ENCODE results near the gene BOK. TPM values are rescaled to one million over a fixed set of nuclear protein-coding genes. Genes with fewer than 3 reads are reported as not detected.
"Not testable (repeated sequence)": the region's sequence is repeated elsewhere in the genome, so short reads cannot be mapped to it uniquely, and the experiment has no call there.

The BOK gene
- total RNA-seq, 1 experiment from 2014 or later, result 30.2 TPM

DNA sequence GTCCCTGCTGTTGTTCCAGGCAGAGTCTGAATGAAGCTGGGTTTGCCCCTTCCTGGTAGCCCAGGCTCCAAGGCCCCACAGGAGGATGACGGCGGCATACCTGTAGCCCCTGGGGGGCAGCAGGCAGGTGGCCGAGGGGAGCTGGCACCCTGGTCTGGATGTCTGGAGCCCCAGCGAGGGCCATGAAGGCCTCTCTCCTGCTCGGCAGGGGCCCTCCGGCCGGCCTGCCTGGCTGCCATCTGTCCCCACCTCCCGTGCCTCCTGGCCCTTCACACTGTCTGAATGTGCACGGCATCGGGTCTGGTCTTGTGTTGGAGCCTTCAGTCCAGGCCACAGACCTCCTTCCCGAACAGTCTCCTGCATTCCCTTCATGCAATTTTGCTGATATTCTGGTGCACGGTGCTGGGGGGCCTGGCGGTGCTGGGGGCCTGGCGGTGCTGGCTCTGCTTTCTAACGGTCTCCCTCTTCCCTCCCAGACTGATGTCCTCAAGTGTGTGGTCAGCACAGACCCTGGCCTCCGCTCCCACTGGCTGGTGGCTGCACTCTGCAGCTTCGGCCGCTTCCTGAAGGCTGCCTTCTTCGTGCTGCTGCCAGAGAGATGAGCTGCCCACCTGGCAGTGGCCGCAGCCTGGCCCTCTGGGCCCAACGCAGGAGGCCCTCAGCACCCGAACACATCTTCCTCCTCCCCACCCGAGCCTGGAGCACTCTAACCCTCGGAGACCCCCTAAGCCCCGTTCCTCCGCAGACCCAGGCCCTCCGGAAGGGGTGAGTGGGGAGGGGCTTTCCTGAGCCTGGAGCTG is 13.5 kb downstream of the BOK start:
- H3K4me3 ChIP-seq (ENCODE audit: low read length), result no peak overlapping the region
- no peaks in the 10 kb centered on the region for H3K9me3 ChIP-seq (ENCODE audit: low read length)
- H3K36me3 ChIP-seq (ENCODE audit: low read depth, low read length), result no peaks in the 10 kb centered on the region; the same call in 1 of the 2 replicates
- ChIA-PET CTCF (no interaction called here), POLR2A (ENCODE audit: unreplicated experiment) (no interaction called here)
- H3K27ac ChIP-seq (ENCODE audit: low read length), result no peak overlapping the region
- no peak for TF ChIP-seq EZH2phosphoT487 (IDR thresholded peaks at IDR 0.05; ENCODE audit: borderline replicate concordance, low read length)
- TF ChIP-seq EZH2 (IDR thresholded peaks at IDR 0.05; ENCODE audit: low read length, unreplicated experiment), result no peak
- TF ChIP-seq, protein P1, sequence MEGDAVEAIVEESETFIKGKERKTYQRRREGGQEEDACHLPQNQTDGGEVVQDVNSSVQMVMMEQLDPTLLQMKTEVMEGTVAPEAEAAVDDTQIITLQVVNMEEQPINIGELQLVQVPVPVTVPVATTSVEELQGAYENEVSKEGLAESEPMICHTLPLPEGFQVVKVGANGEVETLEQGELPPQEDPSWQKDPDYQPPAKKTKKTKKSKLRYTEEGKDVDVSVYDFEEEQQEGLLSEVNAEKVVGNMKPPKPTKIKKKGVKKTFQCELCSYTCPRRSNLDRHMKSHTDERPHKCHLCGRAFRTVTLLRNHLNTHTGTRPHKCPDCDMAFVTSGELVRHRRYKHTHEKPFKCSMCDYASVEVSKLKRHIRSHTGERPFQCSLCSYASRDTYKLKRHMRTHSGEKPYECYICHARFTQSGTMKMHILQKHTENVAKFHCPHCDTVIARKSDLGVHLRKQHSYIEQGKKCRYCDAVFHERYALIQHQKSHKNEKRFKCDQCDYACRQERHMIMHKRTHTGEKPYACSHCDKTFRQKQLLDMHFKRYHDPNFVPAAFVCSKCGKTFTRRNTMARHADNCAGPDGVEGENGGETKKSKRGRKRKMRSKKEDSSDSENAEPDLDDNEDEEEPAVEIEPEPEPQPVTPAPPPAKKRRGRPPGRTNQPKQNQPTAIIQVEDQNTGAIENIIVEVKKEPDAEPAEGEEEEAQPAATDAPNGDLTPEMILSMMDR (conservative IDR thresholded peaks at IDR 0.05; ENCODE audit: low read depth, low read length), result no peak
- no peaks in the 10 kb centered on the region; the same call in 1 of the 2 replicates for H3K79me2 ChIP-seq (ENCODE audit: low read length)
- BruUV-seq (replicated peaks), result no TSS peak
- intact Hi-C loops (cut with micrococcal nuclease), result no loop called here
- no peaks in the 10 kb centered on the region for H4K20me1 ChIP-seq (ENCODE audit: low read length)
- H3K4me1 ChIP-seq (ENCODE audit: insufficient read depth, low read length), result no peaks in the 10 kb centered on the region
- H3K9me2 ChIP-seq (replicated peaks; ENCODE audit: low read length), result no peaks in the 10 kb centered on the region
- no peak overlapping the region for H3K4me2 ChIP-seq (ENCODE audit: low read length)
- ATAC-seq (no peak), DNase-seq (no peak)
- no peak overlapping the region for H3K9ac ChIP-seq (ENCODE audit: low read length)
- no peaks in the 10 kb centered on the region for H3K27me3 ChIP-seq (ENCODE audit: low read length)
- H2AFZ ChIP-seq (ENCODE audit: low read length), result no peak overlapping the region
- H3F3A ChIP-seq (ENCODE audit: low read length, unreplicated experiment), result no peaks in the 10 kb centered on the region

DNA sequence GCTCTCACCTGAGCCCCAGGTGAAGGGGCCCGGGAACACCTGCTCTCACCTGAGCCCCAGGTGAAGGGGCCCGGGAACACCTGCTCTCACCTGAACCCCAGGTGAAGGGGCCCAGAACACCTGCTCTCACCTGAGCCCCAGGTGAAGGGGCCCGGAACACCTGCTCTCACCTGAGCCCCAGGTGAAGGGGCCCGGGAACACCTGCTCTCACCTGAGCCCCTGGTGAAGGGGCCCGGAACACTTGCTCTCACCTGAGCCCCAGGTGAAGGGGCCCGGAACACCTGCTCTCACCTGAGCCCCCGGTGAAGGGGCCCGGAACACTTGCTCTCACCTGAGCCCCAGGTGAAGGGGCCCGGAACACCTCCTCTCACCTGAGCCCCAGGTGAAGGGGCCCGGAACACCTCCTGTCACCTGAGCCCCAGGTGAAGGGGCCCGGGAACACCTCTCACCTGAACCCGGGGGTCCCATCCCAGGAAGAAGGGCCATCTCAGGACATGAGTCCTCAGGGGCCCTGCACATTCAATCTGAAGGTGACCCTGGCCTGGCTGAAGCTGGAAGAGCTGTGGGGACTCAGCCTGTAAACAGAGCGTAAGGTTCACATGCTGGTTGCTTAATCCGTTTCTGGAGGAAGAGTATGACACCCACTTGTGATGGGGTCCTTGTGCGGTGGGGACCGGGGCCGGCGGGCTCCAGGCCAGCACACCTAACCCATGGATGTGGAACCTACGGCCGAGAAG is 14.5 kb downstream of the BOK start:
- H3K27me3 ChIP-seq (ENCODE audit: low read length); H2AFZ ChIP-seq (ENCODE audit: low read length); H3K9ac ChIP-seq (ENCODE audit: low read length); H3K79me2 ChIP-seq (ENCODE audit: low read length); CTCF ChIA-PET; H3K9me2 ChIP-seq (replicated peaks; ENCODE audit: low read length); H3K9me3 ChIP-seq (ENCODE audit: low read length); H4K20me1 ChIP-seq (ENCODE audit: low read length); intact Hi-C loops (cut with micrococcal nuclease); POLR2A ChIA-PET (ENCODE audit: unreplicated experiment); H3K4me2 ChIP-seq (ENCODE audit: low read length); DNase-seq; H3K27ac ChIP-seq (ENCODE audit: low read length); H3K4me3 ChIP-seq (ENCODE audit: low read length); H3K4me1 ChIP-seq (ENCODE audit: insufficient read depth, low read length); H3K36me3 ChIP-seq (ENCODE audit: low read depth, low read length); BruUV-seq (replicated peaks); ATAC-seq; H3F3A ChIP-seq (ENCODE audit: low read length, unreplicated experiment): not testable (repeated sequence)

DNA sequence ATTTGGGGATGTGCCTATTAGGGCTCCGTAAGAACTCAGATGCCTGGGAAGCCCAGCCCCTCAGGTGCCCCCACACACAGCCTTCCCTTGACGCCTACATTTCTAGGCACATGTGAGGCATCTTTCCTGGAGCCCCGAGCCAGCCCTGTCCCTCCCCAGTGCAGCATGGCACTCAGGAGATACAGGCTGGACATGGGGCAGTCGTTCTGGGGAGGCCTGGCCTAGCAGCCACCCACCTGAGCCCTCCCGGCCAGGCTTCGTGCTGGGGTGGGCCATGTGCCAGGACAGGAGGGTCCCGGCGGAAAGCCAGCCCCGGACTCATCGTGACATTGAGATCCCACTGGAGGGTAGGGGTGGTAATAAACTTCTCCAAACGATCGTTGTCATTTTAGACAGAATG is 15.2 kb downstream of the BOK start:
- H3K9me3 ChIP-seq (ENCODE audit: low read length), result no peaks in the 10 kb centered on the region
- H3K4me2 ChIP-seq (ENCODE audit: low read length), result no peak overlapping the region
- TF ChIP-seq EZH2phosphoT487 (IDR thresholded peaks at IDR 0.05; ENCODE audit: borderline replicate concordance, low read length) (no peak), EZH2 (IDR thresholded peaks at IDR 0.05; ENCODE audit: low read length, unreplicated experiment) (no peak)
- TF ChIP-seq, protein P1 (conservative IDR thresholded peaks at IDR 0.05; ENCODE audit: low read depth, low read length), result no peak
- ChIA-PET POLR2A (ENCODE audit: unreplicated experiment) (no interaction called here), CTCF (no interaction called here)
- H2AFZ ChIP-seq (ENCODE audit: low read length), result no peak overlapping the region
- no peaks in the 10 kb centered on the region for H3K27me3 ChIP-seq (ENCODE audit: low read length)
- intact Hi-C loops (cut with micrococcal nuclease), result no loop called here
- no peaks in the 10 kb centered on the region for H4K20me1 ChIP-seq (ENCODE audit: low read length)
- no peaks in the 10 kb centered on the region for H3F3A ChIP-seq (ENCODE audit: low read length, unreplicated experiment)
- no peaks in the 10 kb centered on the region; the same call in 1 of the 2 replicates for H3K36me3 ChIP-seq (ENCODE audit: low read depth, low read length)
- H3K27ac ChIP-seq (ENCODE audit: low read length), result no peak overlapping the region
- no peak overlapping the region for H3K4me3 ChIP-seq (ENCODE audit: low read length)
- no peak overlapping the region for H3K9ac ChIP-seq (ENCODE audit: low read length)
- H3K4me1 ChIP-seq (ENCODE audit: insufficient read depth, low read length), result no peaks in the 10 kb centered on the region
- H3K79me2 ChIP-seq (ENCODE audit: low read length), result no peaks in the 10 kb centered on the region; the same call in 1 of the 2 replicates
- H3K9me2 ChIP-seq (replicated peaks; ENCODE audit: low read length), result no peaks in the 10 kb centered on the region
- DNase-seq, result no peak
- ATAC-seq, result no peak
- TSS peak; percentile 24 for BruUV-seq (replicated peaks)

All from PC-3 (cell line).